GF-D8 (cell line): ENCODE data around the gene DRD1.

Experiments
- DNase-seq: peaks from one replicate; lab custom pipeline; 2025; lab: John Stamatoyannopoulos, UW

The DRD1 gene

GRCh38 chr5:175444060-175444904 is at the start of gene DRD1:
DRD1 (minus strand) TSS chr5:175444182; CDS start chr5:175443099, 1,083 bp downstream.
- no peak for DNase-seq

GRCh38 chr5:175493726-175494125 is 49.7 kb upstream of the DRD1 start:
- DNase-seq, result no peak

- no peak for DNase-seq
Measured at GRCh38 chr5:175493260-175493659, 49.3 kb upstream of the DRD1 start.

- DNase-seq, result no peak
Measured at GRCh38 chr5:175491223-175491622, 47.2 kb upstream of the DRD1 start.

GRCh38 chr5:175489693-175490443 is 45.9 kb upstream of the DRD1 start:
- peak; percentile 16 for DNase-seq

- no peak for DNase-seq
Measured at GRCh38 chr5:175487514-175488222, 43.7 kb upstream of the DRD1 start.

GRCh38 chr5:175485631-175486030 is 41.6 kb upstream of the DRD1 start:
- DNase-seq, result no peak

- DNase-seq, result no peak
Measured at GRCh38 chr5:175484829-175485228, 40.8 kb upstream of the DRD1 start.

GRCh38 chr5:175484322-175484721 is 40.3 kb upstream of the DRD1 start:
- DNase-seq, result no peak

GRCh38 chr5:175483337-175483736 is 39.4 kb upstream of the DRD1 start:
- DNase-seq, result no peak

- DNase-seq, result no peak
Measured at GRCh38 chr5:175479125-175479881, 35.3 kb upstream of the DRD1 start.

GRCh38 chr5:175478384-175479124 is 34.6 kb upstream of the DRD1 start, which contains the start of gene SFXN1:
SFXN1 (plus strand) TSS chr5:175478560; CDS start chr5:175492104, 13,544 bp downstream.
- peak; percentile 31 for DNase-seq

- DNase-seq, result no peak
Measured at GRCh38 chr5:175478008-175478383, 34.0 kb upstream of the DRD1 start.

- no peak for DNase-seq
Measured at GRCh38 chr5:175477440-175477839, 33.5 kb upstream of the DRD1 start.

- DNase-seq, result no peak
Measured at GRCh38 chr5:175475248-175475647, 31.3 kb upstream of the DRD1 start.

- no peak for DNase-seq
Measured at GRCh38 chr5:175472378-175472777, 28.4 kb upstream of the DRD1 start.

- no peak for DNase-seq
Measured at GRCh38 chr5:175471628-175472027, 27.6 kb upstream of the DRD1 start.

- DNase-seq, result no peak
Measured at GRCh38 chr5:175471196-175471595, 27.2 kb upstream of the DRD1 start.

GRCh38 chr5:175470781-175471180 is 26.8 kb upstream of the DRD1 start:
- DNase-seq, result no peak

GRCh38 chr5:175469916-175470315 is 25.9 kb upstream of the DRD1 start:
- DNase-seq, result no peak

- DNase-seq, result no peak
Measured at GRCh38 chr5:175468892-175469291, 24.9 kb upstream of the DRD1 start.
